NCI-H1417 (cell line): ENCODE measurements around the gene MRPS18C.
"Not testable (repeated sequence)": the region's sequence is repeated elsewhere in the genome, so short reads cannot be mapped to it uniquely, and the experiment has no call there.

Experiments used
- DNase-seq, 3 experiments: peaks; one replicate each; lab custom pipeline; 2025; lab: John Stamatoyannopoulos, UW

Gene MRPS18C

GRCh38 chr4:83498187-83498586, 42.3 kb downstream of the MRPS18C start:
- no peak for DNase-seq

GRCh38 chr4:83501671-83502070, 45.8 kb downstream of the MRPS18C start:
- DNase-seq = not testable (repeated sequence)

GRCh38 chr4:83503974-83504373, 48.1 kb downstream of the MRPS18C start:
- no peak for DNase-seq

- DNase-seq = no peak
These were observed 48.6 kb downstream of the MRPS18C start for GRCh38 chr4:83504503-83504902.

- DNase-seq = no peak
These were observed 49.1 kb downstream of the MRPS18C start for GRCh38 chr4:83504996-83505395.

GRCh38 chr4:83509156-83509585, 53.3 kb downstream of the MRPS18C start:
- DNase-seq = peak; percentile 20 to 59 (median 50)

- DNase-seq = no peak
These were observed 54.6 kb downstream of the MRPS18C start for GRCh38 chr4:83510442-83510841.
